Left hindlimb (tissue), 1 donor: ENCODE results near the gene WDR59.
"Not testable (repeated sequence)": the region's sequence is repeated elsewhere in the genome, so short reads cannot be mapped to it uniquely, and the experiment has no call there.

Experiments
- DNase-seq: peaks from one replicate; pipeline ENCODE4 v3.0.0-alpha.2; 2018

The WDR59 gene

DNA sequence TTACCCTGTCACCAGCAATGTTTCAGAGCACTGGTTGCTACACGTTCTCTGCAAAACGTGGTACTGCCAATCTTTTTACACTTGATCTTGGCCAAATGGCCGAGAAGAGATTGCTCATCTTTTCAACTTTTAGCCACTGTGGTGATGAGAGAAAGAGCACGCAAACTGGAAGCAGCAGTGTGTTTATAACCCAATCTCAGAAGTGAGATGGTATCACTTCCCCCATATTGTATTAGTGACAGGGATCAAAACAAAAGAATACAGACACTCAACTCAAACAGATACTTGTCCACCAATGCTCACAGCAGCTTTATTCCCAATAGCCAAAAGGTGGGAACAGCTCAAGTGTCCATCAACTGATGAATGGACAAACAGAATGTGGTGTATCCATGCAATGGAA, 138.2 kb downstream of the WDR59 start:
- DNase-seq: no peak

DNA sequence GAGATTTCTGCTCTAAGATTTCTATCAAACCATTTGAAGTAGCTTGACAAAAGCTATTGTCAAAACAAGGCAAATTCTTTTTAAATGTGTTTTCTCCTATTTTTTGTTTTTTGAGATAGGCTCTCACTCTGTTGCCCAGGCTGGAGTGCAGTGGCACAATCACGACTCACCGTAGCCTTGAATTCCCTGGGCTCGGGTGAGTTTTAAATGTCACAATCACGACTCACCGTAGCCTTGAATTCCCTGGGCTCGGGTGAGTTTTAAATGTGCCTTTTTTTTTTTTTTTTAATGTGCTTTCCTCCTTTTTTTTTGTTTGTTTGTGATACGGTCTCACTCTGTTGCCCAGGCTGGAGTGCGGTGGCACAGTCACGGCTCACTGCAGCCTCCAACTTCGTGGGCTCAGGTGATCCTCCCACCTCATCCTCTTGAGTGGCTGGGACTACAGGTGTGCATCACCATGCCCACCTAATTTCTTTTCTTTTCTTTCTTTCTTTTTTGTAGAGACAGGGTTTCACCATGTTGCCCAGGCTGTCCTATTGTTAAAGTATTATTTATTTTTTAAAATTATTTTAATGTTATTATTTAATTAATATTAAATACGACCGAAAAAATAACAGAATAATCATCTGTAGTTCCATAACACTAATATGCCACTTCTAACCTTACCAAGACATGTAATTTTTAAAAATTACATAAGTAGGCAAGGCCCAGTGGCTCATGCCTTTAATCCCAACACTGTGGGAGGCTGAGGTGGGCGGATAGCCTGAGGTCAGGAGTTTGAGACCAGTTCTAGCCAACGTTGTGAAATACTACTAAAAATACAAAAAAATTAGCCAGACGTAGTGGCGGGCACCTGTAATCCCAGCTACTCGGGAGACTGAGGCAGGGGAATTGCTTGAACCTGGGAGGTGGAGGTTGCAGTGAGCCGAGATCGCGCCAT, 140.6 kb downstream of the WDR59 start:
- no peak for DNase-seq

DNA sequence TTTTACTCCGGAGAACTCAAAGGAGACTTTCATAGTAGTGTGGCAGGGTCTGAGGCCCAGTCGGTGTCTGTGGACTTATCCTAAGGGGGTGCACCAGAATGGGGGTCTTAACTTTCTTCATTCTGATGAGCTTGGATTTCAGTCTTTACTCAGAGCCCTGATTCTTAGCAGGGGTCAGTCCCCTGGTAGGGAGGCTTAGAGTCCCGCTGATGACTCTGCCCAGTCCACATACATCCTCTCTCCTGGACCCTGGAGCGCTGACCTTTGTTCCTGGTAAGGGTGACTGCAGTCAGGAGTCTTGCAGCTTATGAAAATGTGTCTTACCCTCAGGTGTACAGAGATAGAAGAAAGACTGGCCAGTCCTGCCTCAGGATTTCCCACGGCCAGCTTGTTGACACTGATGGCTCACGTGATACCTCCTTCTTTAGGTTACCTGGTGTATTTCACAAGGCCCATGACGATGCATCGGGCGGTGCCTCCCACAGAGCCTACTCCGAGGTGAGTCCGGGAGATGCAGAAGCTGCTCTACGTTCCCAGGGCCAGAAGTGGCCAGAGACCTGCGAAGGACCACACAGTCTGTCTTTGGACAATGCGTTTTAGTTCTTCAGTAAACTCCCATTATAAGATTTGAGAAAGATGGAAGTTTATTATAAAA, 141.4 kb downstream of the WDR59 start:
- not testable (repeated sequence) for DNase-seq

DNA sequence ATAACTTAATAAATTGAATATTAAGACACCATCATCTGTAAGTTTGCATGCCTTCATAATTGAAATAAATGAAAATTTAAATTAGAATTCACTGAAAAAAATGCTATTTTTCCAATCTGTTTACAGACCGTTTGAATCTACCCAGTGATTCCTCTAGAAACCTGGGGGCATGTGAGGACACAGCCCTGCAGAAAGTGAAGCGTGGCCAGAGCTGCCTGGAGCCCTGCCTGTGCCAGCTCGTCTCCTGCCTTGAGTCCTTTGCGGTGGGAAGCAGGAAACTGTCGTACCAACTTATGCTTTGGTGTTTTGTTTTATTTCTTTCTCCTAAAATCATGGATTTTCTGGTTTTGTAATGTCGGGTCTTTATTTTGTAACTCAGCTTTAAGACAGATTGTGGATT, 142.5 kb downstream of the WDR59 start:
- no peak for DNase-seq

DNA sequence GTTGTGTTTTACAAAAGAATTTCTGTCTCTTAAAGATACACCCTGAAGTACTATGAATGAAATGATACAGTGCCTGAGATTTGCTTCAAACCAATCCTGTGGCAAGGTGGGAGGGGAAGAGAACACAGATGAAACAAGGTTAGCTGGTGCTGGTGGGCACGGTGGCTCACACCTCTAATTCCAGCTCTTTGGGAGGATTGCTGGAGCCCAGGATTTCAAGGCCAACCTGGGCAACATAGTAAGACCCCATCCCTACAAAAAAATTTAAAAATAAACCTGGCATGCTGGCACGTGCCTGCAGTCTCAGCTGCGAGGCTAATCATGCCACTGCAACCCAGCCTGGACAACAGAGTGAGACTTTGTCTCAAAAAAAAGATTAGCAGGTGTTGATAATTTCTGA, 143.0 kb downstream of the WDR59 start:
- DNase-seq: no peak

DNA sequence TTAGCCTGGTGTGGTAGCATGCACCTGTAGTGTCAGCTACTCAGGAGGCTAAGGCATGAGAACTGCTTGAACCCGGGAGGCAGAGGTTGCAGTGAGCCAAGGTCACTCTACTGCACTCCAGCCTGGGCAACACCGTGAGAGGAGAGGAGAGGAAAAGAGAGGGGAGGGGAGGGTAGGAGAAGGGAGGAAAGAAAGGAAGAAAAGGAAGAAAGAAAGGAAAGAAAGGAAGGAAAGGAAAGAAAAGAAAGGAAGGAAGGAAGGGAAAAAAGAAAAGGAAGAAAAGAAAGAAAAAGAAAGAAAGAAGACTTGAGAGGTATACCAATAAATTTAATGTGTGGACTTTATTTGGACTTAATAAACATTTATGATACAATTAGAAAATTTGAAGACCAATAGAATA, 143.5 kb downstream of the WDR59 start:
- DNase-seq: no peak

DNA sequence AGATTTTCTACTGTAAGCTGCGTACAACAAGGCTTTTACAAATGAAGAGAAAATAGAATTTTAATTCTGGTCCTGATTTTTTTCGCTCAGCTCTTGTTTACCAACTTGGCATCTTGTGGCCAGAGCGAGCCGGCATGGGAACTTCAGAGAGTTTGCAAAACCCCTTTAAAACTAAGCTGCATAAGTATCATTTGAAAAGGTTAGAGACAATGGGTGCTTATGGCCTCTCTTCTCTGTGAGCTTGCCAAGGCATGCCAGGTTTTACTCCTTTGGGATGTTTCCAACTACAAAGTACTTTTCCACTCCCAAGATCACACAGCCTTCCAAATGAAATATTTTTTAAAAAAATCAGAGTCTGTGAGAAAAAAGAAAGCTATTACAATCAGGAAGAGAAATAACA, 147.9 kb downstream of the WDR59 start:
- no peak for DNase-seq

DNA sequence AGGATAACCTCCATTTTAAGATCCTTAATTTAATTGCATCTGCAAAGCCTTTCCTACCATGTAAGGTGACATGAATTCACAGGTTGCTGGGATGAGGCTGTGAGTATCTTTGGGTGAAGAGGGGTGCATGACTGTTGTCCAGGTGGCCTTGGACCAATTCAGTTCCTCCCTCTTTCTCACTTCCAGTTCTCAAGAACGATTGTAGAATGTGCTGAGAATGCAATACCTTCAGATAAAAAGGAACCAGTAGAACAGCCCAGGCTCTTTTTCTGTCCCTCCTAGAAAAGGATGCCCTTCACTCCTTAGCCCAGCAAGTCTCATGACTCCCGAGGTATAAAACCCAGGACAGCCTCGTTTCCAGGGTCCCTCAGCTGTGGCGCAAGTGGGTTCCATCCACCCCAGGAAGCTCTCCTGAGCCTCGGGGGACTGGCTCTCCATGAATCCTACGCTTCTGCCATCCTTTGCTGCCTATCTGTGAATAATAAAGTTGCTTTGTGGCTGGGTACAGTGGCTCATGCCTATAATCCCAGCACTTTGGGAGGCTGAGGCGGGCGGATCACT, 148.7 kb downstream of the WDR59 start:
- no peak for DNase-seq

DNA sequence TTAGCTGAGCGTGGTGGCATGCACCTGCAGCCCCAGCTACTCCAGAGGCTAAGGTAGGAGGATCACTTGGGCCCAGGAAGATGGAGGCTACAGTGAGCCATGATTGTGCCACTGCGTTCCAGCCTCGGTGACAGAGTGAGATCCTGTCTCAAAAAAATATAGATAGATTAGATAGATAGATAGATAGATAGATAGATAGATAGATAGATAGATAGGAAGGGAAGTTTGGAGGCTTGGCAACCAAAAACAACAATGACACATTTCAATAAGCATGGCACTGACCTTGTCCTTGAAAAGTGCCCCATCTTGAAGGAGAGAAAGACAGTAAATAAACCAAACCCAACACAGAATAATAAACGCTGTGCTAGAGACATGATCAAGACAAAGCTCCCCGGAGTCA, 152.7 kb downstream of the WDR59 start:
- no peak for DNase-seq

DNA sequence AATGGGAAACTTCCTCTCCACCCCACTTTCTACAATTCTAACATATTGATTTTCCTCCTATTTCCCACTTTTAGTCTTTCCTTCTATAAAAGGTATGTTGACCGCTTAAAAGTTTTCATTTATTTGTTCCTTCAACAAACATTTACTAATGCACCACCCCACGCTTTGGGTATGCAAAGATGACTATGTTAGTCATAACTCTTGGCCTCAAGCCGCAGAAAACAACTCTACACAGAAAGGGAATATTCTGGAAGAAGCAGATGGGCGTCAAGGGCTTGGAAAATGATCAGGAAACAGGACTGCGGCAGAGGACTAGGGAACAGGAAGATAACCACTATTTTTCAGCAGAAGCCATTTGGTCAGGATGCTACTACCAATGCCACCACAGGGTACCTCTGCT, 153.5 kb downstream of the WDR59 start:
- DNase-seq: no peak

DNA sequence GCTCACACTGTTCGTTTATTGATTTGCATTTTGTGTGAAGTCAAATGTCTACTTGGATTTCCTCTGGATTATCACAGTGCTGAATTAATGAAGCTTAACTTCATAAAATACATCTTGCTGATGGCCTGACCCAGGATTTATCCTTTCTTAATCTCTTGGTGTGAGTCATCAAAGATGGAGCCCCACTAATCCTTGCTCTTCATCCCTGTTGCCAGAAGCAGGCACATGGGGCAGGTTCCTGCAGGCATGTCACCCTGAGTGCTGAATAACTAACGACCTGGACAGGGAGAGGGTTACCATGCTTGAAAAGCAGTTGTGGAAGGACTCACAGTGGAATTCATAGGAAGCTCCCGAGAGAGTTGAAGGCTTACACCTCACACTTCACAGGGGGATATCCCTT, 154.3 kb downstream of the WDR59 start:
- no peak for DNase-seq

DNA sequence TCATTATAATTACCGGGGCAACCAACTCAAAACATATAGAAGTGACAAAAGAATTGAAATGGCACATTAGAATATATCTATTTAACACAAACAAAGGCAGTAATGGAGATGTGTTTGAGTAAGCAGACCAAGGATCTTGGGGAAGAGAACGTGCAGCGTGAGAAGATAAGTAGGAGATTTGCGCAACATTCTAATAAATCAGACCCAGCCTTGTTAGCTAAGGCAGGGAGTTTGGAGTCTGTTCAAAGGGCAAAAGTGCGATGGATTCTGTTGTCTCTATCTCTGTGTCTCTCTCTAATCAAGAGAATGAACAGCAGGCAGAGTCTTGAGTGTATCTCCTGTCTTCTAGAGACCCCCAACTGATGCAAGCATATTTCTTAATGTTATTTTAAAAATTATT, 155.3 kb downstream of the WDR59 start:
- DNase-seq: no peak

DNA sequence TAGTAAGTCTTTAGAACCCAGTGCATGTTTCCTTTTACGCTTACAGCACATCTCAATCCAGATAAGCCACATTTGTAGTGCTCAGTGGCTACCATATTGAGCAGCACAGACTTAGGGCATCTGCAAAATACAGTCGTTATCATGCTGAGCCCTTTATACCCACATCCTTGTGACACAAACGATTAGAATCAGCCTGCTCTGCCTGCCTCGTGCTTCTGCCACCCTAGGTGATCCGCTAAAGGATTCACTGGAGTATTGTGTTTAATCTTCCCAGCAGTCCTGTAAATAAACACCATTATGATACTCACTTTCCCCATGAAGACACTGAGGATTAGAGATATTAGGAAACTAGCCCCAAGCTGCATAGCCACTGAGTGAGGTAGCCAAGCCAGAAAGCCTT, 159.0 kb downstream of the WDR59 start:
- DNase-seq: no peak

DNA sequence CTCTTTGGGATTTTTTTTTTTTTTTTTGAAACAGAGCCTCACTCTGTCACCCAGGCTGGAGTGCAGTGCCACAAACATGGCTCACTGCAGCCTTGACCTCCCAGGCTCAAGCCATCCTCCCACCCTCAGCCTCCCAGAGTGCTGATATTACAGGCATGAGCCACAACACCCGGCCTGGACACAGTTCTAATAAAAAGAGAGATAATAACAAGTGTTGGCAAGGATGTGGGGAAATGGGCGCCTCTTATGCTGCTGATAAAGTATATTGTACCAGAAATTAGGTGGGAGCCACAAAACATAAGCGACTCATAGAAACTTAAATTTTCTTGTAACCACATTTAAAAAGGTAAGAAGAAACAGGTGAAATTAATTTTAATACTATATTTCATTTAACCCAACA, 159.9 kb downstream of the WDR59 start:
- no peak for DNase-seq
